T-cell (primary cell): Measurements from ENCODE around the gene SDHD. TPM values are rescaled to one million over a fixed set of nuclear protein-coding genes. Genes with fewer than 3 reads are reported as not detected.
A peak's percentile ranks its signal among the peaks of the same experiment; 100 is the strongest.
"Not testable (repeated sequence)": the region's sequence is repeated elsewhere in the genome, so short reads cannot be mapped to it uniquely, and the experiment has no call there.

ENCODE experiments used
- ATAC-seq, 4 experiments: fragments of 200-7000 bp in 3 of 4; fragments of 150-1000 bp in 1 of 4; cut with Tn5 transposase; replicated peaks in 1 of 4; 1 replicate in 3 of 4; 2 replicates in 1 of 4; pipeline ENCODE4 v1.10.0; 2021; ENCODE audit warnings: moderate library complexity in 3 of 4, mild to moderate bottlenecking in 2 of 4, moderate number of reproducible peaks in 1 of 4
- CTCF ChIA-PET, 2 donors: fragments of 300-600 bp; sonication (Branson Sonifier 250); formaldehyde crosslinking; loops; one replicate each; lab custom pipeline; 2022; ENCODE audit warnings: antibody characterized with exemption in 2 of 2; lab: Charles Lee
- POLR2A ChIA-PET, 2 donors: fragments of 300-600 bp; sonication (Branson Sonifier 250); formaldehyde crosslinking; loops; one replicate each; lab custom pipeline; 2022; ENCODE audit warnings: antibody characterized with exemption in 2 of 2; lab: Charles Lee
- DNase-seq, 35 experiments: peaks; one replicate each; pipeline versions ENCODE4 v3.0.0 to v3.0.0-alpha.2; 2013 to 2023
- H3K27ac ChIP-seq: one replicate; pipeline ENCODE4 v1.5.1; 2013; ENCODE audit warnings: low read length
- H3K27me3 ChIP-seq, 2 experiments: replicated peaks in 1 of 2; 1 replicate in 1 of 2; 2 replicates in 1 of 2; pipeline versions ENCODE4 v1.6.1 to v1.7.0; 2013; ENCODE audit warnings: low read length in 1 of 2, mixed read lengths in 1 of 2; ENCODE audit not compliant: control insufficient read depth in 2 of 2, insufficient read depth in 2 of 2; ENCODE audit errors: extremely low read depth in 1 of 2
- H3K36me3 ChIP-seq, 2 donors: 1 replicate in 1 of 2; 2 replicates in 1 of 2; pipeline versions ENCODE4 v1.6.1 to v1.7.0; 2013; ENCODE audit warnings: low read length in 1 of 2; ENCODE audit not compliant: control insufficient read depth in 2 of 2, insufficient read depth in 1 of 2; ENCODE audit errors: extremely low read depth in 1 of 2
- H3K4me1 ChIP-seq, 2 experiments: 1 replicate in 1 of 2; 2 replicates in 1 of 2; pipeline versions ENCODE4 v1.6.1 to v1.7.0; 2013; ENCODE audit warnings: low read length in 2 of 2, mixed read lengths in 1 of 2; ENCODE audit not compliant: insufficient read depth in 2 of 2, control insufficient read depth in 1 of 2; ENCODE audit errors: extremely low read depth in 1 of 2
- H3K4me3 ChIP-seq, 2 donors: 1 replicate in 1 of 2; 2 replicates in 1 of 2; pipeline versions ENCODE4 v1.5.1 to v1.7.0; 2013; ENCODE audit warnings: mild to moderate bottlenecking in 2 of 2, low read length in 1 of 2, moderate library complexity in 1 of 2; ENCODE audit not compliant: control insufficient read depth in 1 of 2; ENCODE audit errors: extremely low read depth in 1 of 2
- H3K9me3 ChIP-seq: 2 replicates; pipeline ENCODE4 v1.7.0; 2013
- H3K27ac Mint-ChIP-seq, 2 donors: one replicate each; pipeline ENCODE4 v1.8.0; 2020 to 2021; ENCODE audit warnings: mild to moderate bottlenecking in 2 of 2, mixed read lengths in 2 of 2
- H3K27me3 Mint-ChIP-seq, 2 donors: one replicate each; pipeline ENCODE4 v1.8.0; 2021 to 2022; ENCODE audit warnings: mixed read lengths in 2 of 2
- H3K36me3 Mint-ChIP-seq: one replicate; pipeline ENCODE4 v1.8.0; 2021; ENCODE audit warnings: mixed read lengths
- H3K4me1 Mint-ChIP-seq, 3 donors: one replicate each; pipeline ENCODE4 v1.8.0; 2020 to 2022; ENCODE audit warnings: mixed read lengths in 3 of 3, mild to moderate bottlenecking in 1 of 3
- H3K4me3 Mint-ChIP-seq, 3 donors: one replicate each; pipeline ENCODE4 v1.8.0; 2020 to 2022; ENCODE audit warnings: mild to moderate bottlenecking in 3 of 3, mixed read lengths in 3 of 3, moderate library complexity in 3 of 3
- H3K9me3 Mint-ChIP-seq, 3 donors: one replicate each; pipeline ENCODE4 v1.8.0; 2020 to 2022; ENCODE audit warnings: mixed read lengths in 3 of 3
- WGBS: methylation state at CpG from one replicate; pipeline ENCODE4 v1.1.5; 2013; ENCODE audit warnings: missing lambda C conversion rate; ENCODE audit not compliant: insufficient coverage; 5-methylcytosine and 5-hydroxymethylcytosine counted together
- total RNA-seq, 35 experiments: library from RNA in 6 of 35; stranded (reverse) in 6 of 35; fragments of 120-200 nt in 1 of 35; gene quantifications; one replicate each; pipeline versions ENCODE4 v1.2.1 to v1.2.4 and lab custom pipeline; 2013 to 2026

Gene SDHD
- total RNA-seq, 5 donors from 2014 or later (not counting 1 experiment from before 2014, with no cell fraction given) = 34.3 to 71.9 (median 69.6) TPM

- H3K4me3 ChIP-seq, H3K9me3 ChIP-seq, H3K9me3 Mint-ChIP-seq, H3K27me3 Mint-ChIP-seq, H3K4me3 Mint-ChIP-seq, H3K4me1 ChIP-seq, ATAC-seq, CTCF ChIA-PET, POLR2A ChIA-PET, H3K27me3 ChIP-seq, H3K27ac ChIP-seq, DNase-seq: not testable (repeated sequence)
- H3K36me3 ChIP-seq = peaks cover 9 to 50% of the 10 kb centered on the region in 2 donors
- Mint-ChIP-seq H3K27ac (peak overlapping the region in 1 of 2 donors; percentile 6), H3K4me1 (peaks cover 11 to 28% (median 14%) of the 10 kb centered on the region in 3 donors), H3K36me3 (peaks cover 78% of the 10 kb centered on the region)
- no CpG with 5 or more reads among the region's 3 CpGs for WGBS
Observed at GRCh38 chr11:112048256-112048655, 38.4 kb upstream of the SDHD start.

GRCh38 chr11:112049777-112050176 lies 36.9 kb upstream of the SDHD start:
- H3K27me3 ChIP-seq = no peaks in the 10 kb centered on the region
- ATAC-seq (no peak), DNase-seq (no peak)
- H3K27ac ChIP-seq = no peak overlapping the region
- no peak overlapping the region for H3K4me3 ChIP-seq
- peaks cover 3 to 47% of the 10 kb centered on the region in 2 donors for H3K36me3 ChIP-seq
- no peaks in the 10 kb centered on the region for H3K4me1 ChIP-seq
- Mint-ChIP-seq H3K27ac (no peak overlapping the region), H3K4me1 (peaks cover 11 to 28% (median 14%) of the 10 kb centered on the region in 3 donors), H3K4me3 (no peak overlapping the region), H3K36me3 (peaks cover 73% of the 10 kb centered on the region), H3K27me3 (no peaks in the 10 kb centered on the region), H3K9me3 (no peaks in the 10 kb centered on the region)
- WGBS = 50% methylated on average over 2 of the region's 2 CpGs
- POLR2A ChIA-PET = no interaction called here
- CTCF ChIA-PET = no interaction called here
- H3K9me3 ChIP-seq = no peaks in the 10 kb centered on the region

- no peaks in the 10 kb centered on the region for H3K4me1 ChIP-seq
- Mint-ChIP-seq H3K36me3 (peaks cover 69% of the 10 kb centered on the region), H3K4me3 (no peak overlapping the region), H3K27ac (peak overlapping the region in 1 of 2 donors; percentile 0), H3K9me3 (no peaks in the 10 kb centered on the region), H3K4me1 (peaks cover 11 to 28% (median 14%) of the 10 kb centered on the region in 3 donors), H3K27me3 (no peaks in the 10 kb centered on the region)
- no peak for ATAC-seq
- H3K4me3 ChIP-seq = no peak overlapping the region
- H3K9me3 ChIP-seq = no peaks in the 10 kb centered on the region
- no peak overlapping the region for H3K27ac ChIP-seq
- H3K36me3 ChIP-seq = peaks cover 0 to 40% of the 10 kb centered on the region in 2 donors
- no peaks in the 10 kb centered on the region for H3K27me3 ChIP-seq
- WGBS = no CpG with 5 or more reads among the region's 3 CpGs
- CTCF ChIA-PET = no interaction called here
- POLR2A ChIA-PET = no interaction called here
- DNase-seq = no peak
Observed at GRCh38 chr11:112050721-112051120, 36.0 kb upstream of the SDHD start.

- no CpG with 5 or more reads among the region's 3 CpGs for WGBS
- no peak overlapping the region for H3K27ac Mint-ChIP-seq
- no peaks in the 10 kb centered on the region for H3K9me3 Mint-ChIP-seq
- no peaks in the 10 kb centered on the region for H3K27me3 Mint-ChIP-seq
- DNase-seq (no peak), ATAC-seq (no peak)
- Histone ChIP-seq H3K27me3 (no peaks in the 10 kb centered on the region), H3K9me3 (no peaks in the 10 kb centered on the region), H3K27ac (no peak overlapping the region), H3K36me3 (peaks cover 0 to 39% of the 10 kb centered on the region in 2 donors), H3K4me3 (no peak overlapping the region), H3K4me1 (no peaks in the 10 kb centered on the region)
- ChIA-PET CTCF (interaction anchor here in 1 of 2 donors (0.6 kb wide), 1 partner anchor 24 kb away, joined by 16 read pairs; no protein-coding TSS in a partner anchor), POLR2A (interaction anchor here in 1 of 2 donors (0.7 kb wide), 1 partner anchor 37 kb away, joined by 3 read pairs; no protein-coding TSS in a partner anchor)
- peaks cover 11 to 28% (median 14%) of the 10 kb centered on the region in 3 donors for H3K4me1 Mint-ChIP-seq
- H3K36me3 Mint-ChIP-seq = peaks cover 66% of the 10 kb centered on the region
- no peak overlapping the region for H3K4me3 Mint-ChIP-seq
Observed at GRCh38 chr11:112051768-112052167, 34.9 kb upstream of the SDHD start.

- Mint-ChIP-seq H3K4me3 (no peak overlapping the region), H3K36me3 (peaks cover 54% of the 10 kb centered on the region), H3K9me3 (no peaks in the 10 kb centered on the region), H3K4me1 (no peaks in the 10 kb centered on the region), H3K27ac (no peak overlapping the region), H3K27me3 (no peaks in the 10 kb centered on the region)
- DNase-seq = no peak
- Histone ChIP-seq H3K4me1 (no peaks in the 10 kb centered on the region), H3K4me3 (no peak overlapping the region), H3K27ac (no peak overlapping the region), H3K9me3 (no peaks in the 10 kb centered on the region), H3K36me3 (peaks cover 0 to 47% of the 10 kb centered on the region in 2 donors), H3K27me3 (no peaks in the 10 kb centered on the region)
- CTCF ChIA-PET = no interaction called here
- POLR2A ChIA-PET = no interaction called here
- no peak for ATAC-seq
- 50% methylated on average over 2 of the region's 4 CpGs for WGBS
Observed at GRCh38 chr11:112057170-112057569, 29.5 kb upstream of the SDHD start.

- WGBS = no CpG with 5 or more reads among the region's 1 CpG
- no peak overlapping the region for H3K27ac Mint-ChIP-seq
- ATAC-seq = no peak
- H3K27me3 Mint-ChIP-seq = no peaks in the 10 kb centered on the region
- peaks cover 0 to 48% of the 10 kb centered on the region in 2 donors for H3K36me3 ChIP-seq
- H3K27me3 ChIP-seq = no peaks in the 10 kb centered on the region
- H3K4me1 ChIP-seq = no peaks in the 10 kb centered on the region
- no peak overlapping the region for H3K4me3 Mint-ChIP-seq
- no peak overlapping the region for H3K27ac ChIP-seq
- no peak for DNase-seq
- H3K9me3 Mint-ChIP-seq = no peaks in the 10 kb centered on the region
- H3K9me3 ChIP-seq = no peaks in the 10 kb centered on the region
- H3K4me1 Mint-ChIP-seq = no peaks in the 10 kb centered on the region
- H3K36me3 Mint-ChIP-seq = peaks cover 54% of the 10 kb centered on the region
- ChIA-PET CTCF (no interaction called here), POLR2A (no interaction called here)
- no peak overlapping the region for H3K4me3 ChIP-seq
Observed at GRCh38 chr11:112058103-112058502, 28.6 kb upstream of the SDHD start.

- Histone ChIP-seq H3K4me3 (no peak overlapping the region), H3K4me1 (no peaks in the 10 kb centered on the region), H3K27me3 (no peaks in the 10 kb centered on the region), H3K9me3 (no peaks in the 10 kb centered on the region), H3K36me3 (peaks cover 0 to 36% of the 10 kb centered on the region in 2 donors), H3K27ac (no peak overlapping the region)
- H3K4me3 Mint-ChIP-seq = no peak overlapping the region
- no peaks in the 10 kb centered on the region for H3K27me3 Mint-ChIP-seq
- no peak for ATAC-seq
- no peak for DNase-seq
- no peaks in the 10 kb centered on the region for H3K9me3 Mint-ChIP-seq
- WGBS = no CpG with 5 or more reads among the region's 1 CpG
- no peak overlapping the region for H3K27ac Mint-ChIP-seq
- POLR2A ChIA-PET = no interaction called here
- CTCF ChIA-PET = no interaction called here
- H3K36me3 Mint-ChIP-seq = peaks cover 28% of the 10 kb centered on the region
- no peaks in the 10 kb centered on the region for H3K4me1 Mint-ChIP-seq
Observed at GRCh38 chr11:112062923-112063322, 23.8 kb upstream of the SDHD start.
